Gastrocnemius medialis (tissue), 4 donors: Measurements from ENCODE around the gene NOC4L. TPM values are rescaled to one million over a fixed set of nuclear protein-coding genes. Genes with fewer than 3 reads are reported as not detected.

ENCODE experiments used
- ATAC-seq, 2 donors: fragments of 150-250 bp; one replicate each; pipeline ENCODE4 v1.9.1; 2016
- DNase-seq, 2 donors: peaks; one replicate each; pipeline ENCODE4 v3.0.0-alpha.2; 2019
- H3K27ac ChIP-seq, 4 donors: fragments of 200-600 bp; sonication (generic); 1 replicate in 1 of 4; 2 replicates in 3 of 4; pipeline ENCODE4 v1.5.1; 2016 to 2018; ENCODE audit warnings: mild to moderate bottlenecking in 2 of 4, moderate library complexity in 1 of 4
- H3K27me3 ChIP-seq, 3 donors: fragments of 200-600 bp; sonication (generic) in 2 of 3; 1 replicate in 1 of 3; 2 replicates in 2 of 3; pipeline versions ENCODE4 v1.5.1 to v1.6.0; 2016 to 2019; ENCODE audit warnings: mild to moderate bottlenecking in 1 of 3, moderate library complexity in 1 of 3
- H3K36me3 ChIP-seq, 2 donors: fragments of 200-600 bp; sonication (generic) in 1 of 2; one replicate each; pipeline ENCODE4 v1.5.1; 2017 to 2018
- H3K4me1 ChIP-seq, 2 donors: fragments of 200-600 bp; sonication (generic) in 1 of 2; one replicate each; pipeline ENCODE4 v1.5.1; 2016 to 2017; ENCODE audit warnings: mild to moderate bottlenecking in 2 of 2
- H3K4me3 ChIP-seq, 4 donors: fragments of 200-600 bp; sonication (generic) in 3 of 4; 1 replicate in 1 of 4; 2 replicates in 3 of 4; pipeline ENCODE4 v1.5.1; 2016 to 2019; ENCODE audit warnings: mild to moderate bottlenecking in 2 of 4
- H3K9me3 ChIP-seq, 3 donors: fragments of 200-600 bp; sonication (generic) in 2 of 3; 1 replicate in 1 of 3; 2 replicates in 2 of 3; pipeline ENCODE4 v1.5.1; 2016 to 2019
- POLR2A ChIP-seq, 2 donors: fragments of 450-650 bp; IDR thresholded peaks; one replicate each; pipeline ENCODE4 v1.6.1; 2017; ENCODE audit warnings: antibody characterized with exemption in 2 of 2, mild to moderate bottlenecking in 2 of 2, moderate library complexity in 2 of 2
- in situ Hi-C, 4 donors: fragments of 200-750 bp; cut with MboI; loops; one replicate each; pipeline versions ENCODE4 v1.15.0 to v1.8.0; 2017; ENCODE audit warnings: low sequenced_read_pairs in 4 of 4
- intact Hi-C: fragments of 100-400 bp; cut with DNase I; formaldehyde crosslinking; loops from one replicate; pipeline ENCODE4 v1.15.1; 2023; ENCODE audit warnings: low total_unique reads
- total RNA-seq, 4 donors: library from RNA; depleted of rRNA; stranded (reverse); fragments of >200 nt; gene quantifications; one replicate each; pipeline versions ENCODE4 v1.1.0 to v1.2.3, GENCODE V29; 2016
- TF ChIP-seq, protein P1 (sequence below), 5 experiments: fragments of 450-650 bp in 3 of 5; fragments of 200-600 bp in 2 of 5; sonication (generic) in 2 of 5; IDR thresholded peaks in 4 of 5; conservative IDR thresholded peaks in 1 of 5; 1 replicate in 4 of 5; 2 replicates in 1 of 5; pipeline ENCODE4 v1.5.1; 2016 to 2019; ENCODE audit warnings: antibody characterized with exemption in 5 of 5, mild to moderate bottlenecking in 3 of 5, moderate library complexity in 3 of 5

The NOC4L gene
- total RNA-seq, 4 donors from 2014 or later, result 11.1 to 24.0 (median 21.2) TPM

DNA sequence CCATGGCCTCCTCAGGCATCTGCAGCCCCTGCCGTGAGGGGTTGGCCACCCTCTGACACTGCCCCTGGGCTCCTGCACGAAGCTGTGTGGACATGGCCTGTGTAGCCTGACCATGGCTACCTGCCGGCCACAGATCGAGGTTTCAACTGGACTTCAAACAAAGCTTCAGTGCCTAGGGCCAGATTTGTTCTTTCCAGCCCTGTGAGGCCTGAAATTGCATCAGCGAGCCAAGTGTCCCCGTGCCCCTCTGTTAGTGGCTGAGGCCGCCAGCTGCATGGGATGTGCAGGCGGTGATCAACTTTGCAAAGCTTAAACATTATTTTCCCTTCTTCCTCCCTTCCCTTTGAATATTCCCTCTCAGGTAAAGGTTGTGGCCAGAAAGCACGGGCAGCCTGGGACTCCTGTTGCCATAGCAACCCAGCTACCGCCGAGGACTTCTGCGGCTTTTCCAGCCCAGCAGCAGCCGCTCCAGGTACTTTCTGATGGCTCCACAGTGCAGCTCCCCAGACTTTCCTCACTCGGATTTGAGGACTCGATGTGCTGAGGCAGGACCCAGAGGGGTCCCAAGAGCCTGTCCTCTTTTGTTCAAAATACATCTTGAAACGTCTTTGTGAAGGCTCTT, 35.9 kb upstream of the NOC4L start:
- Histone ChIP-seq H3K36me3 (peaks cover 0 to 27% of the 10 kb centered on the region in 2 donors), H3K9me3 (no peaks in the 10 kb centered on the region), H3K27me3 (no peaks in the 10 kb centered on the region), H3K4me1 (peaks cover 7 to 11% of the 10 kb centered on the region in 2 donors), H3K27ac (no peak overlapping the region), H3K4me3 (no peak overlapping the region)
- intact Hi-C loops, result no loop called here
- no peak for DNase-seq
- no peak for ATAC-seq
- in situ Hi-C loops, result no loop called here
- TF ChIP-seq, protein P1, sequence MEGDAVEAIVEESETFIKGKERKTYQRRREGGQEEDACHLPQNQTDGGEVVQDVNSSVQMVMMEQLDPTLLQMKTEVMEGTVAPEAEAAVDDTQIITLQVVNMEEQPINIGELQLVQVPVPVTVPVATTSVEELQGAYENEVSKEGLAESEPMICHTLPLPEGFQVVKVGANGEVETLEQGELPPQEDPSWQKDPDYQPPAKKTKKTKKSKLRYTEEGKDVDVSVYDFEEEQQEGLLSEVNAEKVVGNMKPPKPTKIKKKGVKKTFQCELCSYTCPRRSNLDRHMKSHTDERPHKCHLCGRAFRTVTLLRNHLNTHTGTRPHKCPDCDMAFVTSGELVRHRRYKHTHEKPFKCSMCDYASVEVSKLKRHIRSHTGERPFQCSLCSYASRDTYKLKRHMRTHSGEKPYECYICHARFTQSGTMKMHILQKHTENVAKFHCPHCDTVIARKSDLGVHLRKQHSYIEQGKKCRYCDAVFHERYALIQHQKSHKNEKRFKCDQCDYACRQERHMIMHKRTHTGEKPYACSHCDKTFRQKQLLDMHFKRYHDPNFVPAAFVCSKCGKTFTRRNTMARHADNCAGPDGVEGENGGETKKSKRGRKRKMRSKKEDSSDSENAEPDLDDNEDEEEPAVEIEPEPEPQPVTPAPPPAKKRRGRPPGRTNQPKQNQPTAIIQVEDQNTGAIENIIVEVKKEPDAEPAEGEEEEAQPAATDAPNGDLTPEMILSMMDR (IDR thresholded peaks at IDR 0.05 in 4 of 5, conservative IDR thresholded peaks at IDR 0.05 in 1 of 5), result no peak
- TF ChIP-seq POLR2A (IDR thresholded peaks at IDR 0.05), result no peak

DNA sequence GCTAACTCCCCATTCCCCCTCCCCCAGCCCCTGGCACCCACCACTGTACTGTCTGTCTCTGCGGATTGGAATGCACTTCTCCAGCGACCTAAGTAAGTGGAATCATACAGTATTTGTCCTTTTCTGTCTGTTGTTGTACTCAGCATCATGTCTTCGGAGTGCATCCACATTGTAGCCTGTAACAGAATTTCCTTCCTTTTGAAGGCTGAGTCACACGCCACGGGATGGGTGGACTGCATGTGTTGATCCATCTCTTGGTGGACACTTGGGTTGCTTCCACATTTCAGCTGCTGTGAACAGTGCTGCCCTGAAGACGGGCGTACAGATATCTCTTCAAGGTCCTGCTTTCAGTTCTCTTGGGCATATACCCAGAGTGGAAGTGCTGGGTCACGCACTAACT, 34.5 kb upstream of the NOC4L start:
- TF ChIP-seq, protein P1 (IDR thresholded peaks at IDR 0.05 in 4 of 5, conservative IDR thresholded peaks at IDR 0.05 in 1 of 5), result no peak
- no peak for TF ChIP-seq POLR2A (IDR thresholded peaks at IDR 0.05)
- intact Hi-C loops, result no loop called here
- Histone ChIP-seq H3K4me1 (peaks cover 7 to 11% of the 10 kb centered on the region in 2 donors), H3K36me3 (peaks cover 0 to 38% of the 10 kb centered on the region in 2 donors), H3K27me3 (no peaks in the 10 kb centered on the region), H3K4me3 (no peak overlapping the region), H3K27ac (no peak overlapping the region), H3K9me3 (no peaks in the 10 kb centered on the region)
- in situ Hi-C loops, result no loop called here
- DNase-seq, result no peak
- no peak for ATAC-seq

DNA sequence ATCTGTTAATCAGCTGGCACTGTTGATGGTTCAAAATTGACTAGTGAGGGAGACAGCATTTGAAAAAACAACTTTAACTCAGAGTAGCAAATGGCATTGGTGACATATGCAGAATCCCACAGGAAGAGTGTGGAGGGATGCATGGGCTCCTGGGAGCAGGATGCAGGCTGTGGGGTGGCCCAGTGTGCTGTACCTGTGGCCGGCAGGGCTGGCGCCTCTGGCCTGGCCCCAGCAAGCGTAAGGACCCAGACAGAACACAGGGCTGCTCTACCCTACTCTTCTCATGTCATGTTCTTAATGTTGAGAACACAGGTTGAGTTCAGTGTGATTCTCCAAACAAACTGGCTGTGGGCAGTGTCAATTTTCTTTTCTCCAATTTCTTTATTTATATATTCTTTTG, 33.6 kb upstream of the NOC4L start:
- Histone ChIP-seq H3K4me1 (peaks cover under 1 to 4% of the 10 kb centered on the region in 2 donors), H3K9me3 (no peaks in the 10 kb centered on the region), H3K27me3 (no peaks in the 10 kb centered on the region), H3K4me3 (no peak overlapping the region), H3K27ac (no peak overlapping the region), H3K36me3 (peaks cover 0 to 48% of the 10 kb centered on the region in 2 donors)
- TF ChIP-seq, protein P1 (IDR thresholded peaks at IDR 0.05 in 4 of 5, conservative IDR thresholded peaks at IDR 0.05 in 1 of 5), result no peak
- TF ChIP-seq POLR2A (IDR thresholded peaks at IDR 0.05), result no peak
- ATAC-seq (no peak), DNase-seq (no peak)
- in situ Hi-C loops (no loop called here), intact Hi-C loops (no loop called here)

DNA sequence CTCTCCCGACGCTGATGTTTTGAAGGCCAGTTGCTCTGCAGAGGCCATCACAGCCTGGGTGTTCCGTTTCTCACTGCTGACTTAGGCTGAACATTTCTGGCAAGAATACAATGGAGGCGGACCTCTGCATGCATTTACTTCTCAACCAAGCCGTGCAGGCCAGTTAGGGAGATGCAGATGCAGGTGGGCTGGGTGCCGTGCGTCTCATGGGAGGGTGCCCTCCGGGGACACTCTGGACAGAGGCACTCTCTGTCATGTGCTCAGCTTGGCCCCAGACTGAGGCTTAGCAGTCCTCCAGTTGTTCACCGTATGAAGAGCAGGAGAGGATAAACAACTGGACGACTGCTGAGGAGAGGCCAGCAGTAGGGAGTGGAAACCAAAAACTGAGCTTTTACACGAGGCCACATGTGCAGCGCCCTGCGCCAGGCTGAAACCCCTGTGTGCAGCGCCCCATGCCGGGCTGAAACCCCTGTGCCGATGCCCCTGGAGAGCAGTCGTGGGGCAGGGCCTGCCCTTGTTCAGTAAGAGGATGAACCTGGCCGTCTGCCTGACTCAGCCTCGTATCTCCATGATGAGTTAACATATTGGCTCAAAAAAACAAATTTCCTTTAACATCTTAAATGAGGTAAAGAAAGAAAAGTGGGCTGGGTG, 32.5 kb upstream of the NOC4L start:
- in situ Hi-C loops (no loop called here), intact Hi-C loops (no loop called here)
- Histone ChIP-seq H3K9me3 (no peaks in the 10 kb centered on the region), H3K4me3 (no peak overlapping the region), H3K27ac (no peak overlapping the region), H3K36me3 (peaks cover 0 to 59% of the 10 kb centered on the region in 2 donors), H3K27me3 (no peaks in the 10 kb centered on the region), H3K4me1 (no peaks in the 10 kb centered on the region)
- ATAC-seq (no peak), DNase-seq (no peak)
- TF ChIP-seq, protein P1 (IDR thresholded peaks at IDR 0.05 in 4 of 5, conservative IDR thresholded peaks at IDR 0.05 in 1 of 5), result no peak
- TF ChIP-seq POLR2A (IDR thresholded peaks at IDR 0.05), result no peak
